Measurements from ENCODE around the gene HAO2. TPM values are rescaled to one million over a fixed set of nuclear protein-coding genes. Genes with fewer than 3 reads are reported as not detected.

Gene HAO2
- total RNA-seq, 1 donor from 2014 or later, result not detected

DNA sequence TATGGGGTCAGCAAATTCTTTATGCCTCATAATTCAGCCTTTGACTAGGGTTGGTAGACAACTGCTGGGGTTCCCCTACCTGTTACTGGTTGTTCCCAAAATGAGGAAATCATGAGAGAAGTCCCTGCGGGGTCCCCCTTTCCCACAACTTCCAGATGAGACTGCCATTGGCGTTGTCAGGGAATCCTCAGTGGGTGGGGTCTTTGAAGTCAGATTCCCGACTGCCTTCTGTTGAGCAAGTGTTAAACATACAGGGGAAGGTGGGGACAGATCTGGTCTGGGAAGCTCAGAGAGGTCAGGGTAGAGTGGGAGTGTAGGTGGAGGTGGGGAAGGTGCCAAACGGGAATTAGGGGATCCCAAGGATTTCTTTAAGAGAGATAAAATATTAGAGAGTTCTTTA lies 61.1 kb downstream of the HAO2 start:
- TF ChIP-seq, protein P1, sequence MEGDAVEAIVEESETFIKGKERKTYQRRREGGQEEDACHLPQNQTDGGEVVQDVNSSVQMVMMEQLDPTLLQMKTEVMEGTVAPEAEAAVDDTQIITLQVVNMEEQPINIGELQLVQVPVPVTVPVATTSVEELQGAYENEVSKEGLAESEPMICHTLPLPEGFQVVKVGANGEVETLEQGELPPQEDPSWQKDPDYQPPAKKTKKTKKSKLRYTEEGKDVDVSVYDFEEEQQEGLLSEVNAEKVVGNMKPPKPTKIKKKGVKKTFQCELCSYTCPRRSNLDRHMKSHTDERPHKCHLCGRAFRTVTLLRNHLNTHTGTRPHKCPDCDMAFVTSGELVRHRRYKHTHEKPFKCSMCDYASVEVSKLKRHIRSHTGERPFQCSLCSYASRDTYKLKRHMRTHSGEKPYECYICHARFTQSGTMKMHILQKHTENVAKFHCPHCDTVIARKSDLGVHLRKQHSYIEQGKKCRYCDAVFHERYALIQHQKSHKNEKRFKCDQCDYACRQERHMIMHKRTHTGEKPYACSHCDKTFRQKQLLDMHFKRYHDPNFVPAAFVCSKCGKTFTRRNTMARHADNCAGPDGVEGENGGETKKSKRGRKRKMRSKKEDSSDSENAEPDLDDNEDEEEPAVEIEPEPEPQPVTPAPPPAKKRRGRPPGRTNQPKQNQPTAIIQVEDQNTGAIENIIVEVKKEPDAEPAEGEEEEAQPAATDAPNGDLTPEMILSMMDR (conservative IDR thresholded peaks at IDR 0.05), result no peak
- Mint-ChIP-seq H3K9me3 (no peaks in the 10 kb centered on the region), H3K27ac (ENCODE audit: unreplicated experiment) (no peak overlapping the region), H3K4me1 (peaks cover 9% of the 10 kb centered on the region), H3K36me3 (ENCODE audit: low read depth) (no peaks in the 10 kb centered on the region), H3K27me3 (ENCODE audit: low read depth) (peaks cover 2% of the 10 kb centered on the region), H3K4me3 (no peak overlapping the region)
- DNase-seq (ENCODE audit: low read depth, low spot score), result no peak

- Mint-ChIP-seq H3K36me3 (ENCODE audit: low read depth) (no peaks in the 10 kb centered on the region), H3K9me3 (no peaks in the 10 kb centered on the region), H3K4me1 (peaks cover 9% of the 10 kb centered on the region), H3K4me3 (no peak overlapping the region), H3K27ac (ENCODE audit: unreplicated experiment) (no peak overlapping the region), H3K27me3 (ENCODE audit: low read depth) (peaks cover 2% of the 10 kb centered on the region)
- TF ChIP-seq, protein P1 (conservative IDR thresholded peaks at IDR 0.05), result no peak
- DNase-seq (ENCODE audit: low read depth, low spot score), result no peak
Measured at GRCh38 chr1:119430486-119430885, 61.9 kb downstream of the HAO2 start.

DNA sequence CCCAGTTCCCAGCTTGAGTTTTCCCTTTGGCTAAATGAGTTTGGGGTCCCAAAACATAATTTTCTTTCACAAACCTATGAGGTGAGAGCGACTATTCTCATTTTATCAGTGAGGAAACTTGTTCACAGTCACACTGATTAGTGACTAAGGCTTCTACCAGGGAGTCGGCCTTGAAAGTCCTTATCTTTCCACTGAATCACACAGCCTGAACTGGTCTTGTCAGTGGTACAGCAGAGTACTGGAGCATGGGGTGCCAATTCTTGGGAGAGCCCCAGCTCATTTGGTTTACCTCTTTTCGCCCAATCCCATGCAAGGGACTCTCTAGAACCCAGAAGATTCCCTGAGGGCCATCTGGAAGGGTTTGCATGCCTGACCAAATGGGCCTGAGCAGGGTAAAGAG lies 63.3 kb downstream of the HAO2 start:
- DNase-seq (ENCODE audit: low read depth, low spot score), result no peak
- H3K9me3 Mint-ChIP-seq, result no peaks in the 10 kb centered on the region
- no peaks in the 10 kb centered on the region for H3K36me3 Mint-ChIP-seq (ENCODE audit: low read depth)
- H3K4me3 Mint-ChIP-seq, result no peak overlapping the region
- TF ChIP-seq, protein P1 (conservative IDR thresholded peaks at IDR 0.05), result no peak
- peaks cover 9% of the 10 kb centered on the region for H3K4me1 Mint-ChIP-seq
- peaks cover 2% of the 10 kb centered on the region for H3K27me3 Mint-ChIP-seq (ENCODE audit: low read depth)
- H3K27ac Mint-ChIP-seq (ENCODE audit: unreplicated experiment), result no peak overlapping the region

DNA sequence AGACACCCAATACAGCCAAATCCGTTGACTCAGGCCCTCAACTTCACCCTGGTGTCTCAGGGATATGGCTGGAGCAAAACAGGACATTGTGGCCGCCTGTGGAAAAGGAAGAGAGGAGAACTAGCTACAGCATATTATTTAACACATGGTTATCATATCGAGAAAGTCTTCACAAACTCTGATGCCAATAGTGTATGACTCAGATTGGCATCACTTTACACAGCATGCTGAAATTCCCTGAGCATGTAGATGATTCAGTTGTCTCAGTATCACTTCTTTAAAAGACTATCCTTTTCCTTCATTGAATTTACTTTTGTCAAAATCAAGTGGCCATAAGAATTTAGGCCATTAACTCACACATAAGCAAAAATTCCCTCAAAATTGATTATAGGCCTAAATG lies 66.5 kb downstream of the HAO2 start:
- H3K36me3 Mint-ChIP-seq (ENCODE audit: low read depth), result no peaks in the 10 kb centered on the region
- no peak for DNase-seq (ENCODE audit: low read depth, low spot score)
- peaks cover 2% of the 10 kb centered on the region for H3K27me3 Mint-ChIP-seq (ENCODE audit: low read depth)
- H3K4me1 Mint-ChIP-seq, result peaks cover 4% of the 10 kb centered on the region
- no peak overlapping the region for H3K27ac Mint-ChIP-seq (ENCODE audit: unreplicated experiment)
- no peak overlapping the region for H3K4me3 Mint-ChIP-seq
- TF ChIP-seq, protein P1 (conservative IDR thresholded peaks at IDR 0.05), result no peak
- H3K9me3 Mint-ChIP-seq, result no peaks in the 10 kb centered on the region

DNA sequence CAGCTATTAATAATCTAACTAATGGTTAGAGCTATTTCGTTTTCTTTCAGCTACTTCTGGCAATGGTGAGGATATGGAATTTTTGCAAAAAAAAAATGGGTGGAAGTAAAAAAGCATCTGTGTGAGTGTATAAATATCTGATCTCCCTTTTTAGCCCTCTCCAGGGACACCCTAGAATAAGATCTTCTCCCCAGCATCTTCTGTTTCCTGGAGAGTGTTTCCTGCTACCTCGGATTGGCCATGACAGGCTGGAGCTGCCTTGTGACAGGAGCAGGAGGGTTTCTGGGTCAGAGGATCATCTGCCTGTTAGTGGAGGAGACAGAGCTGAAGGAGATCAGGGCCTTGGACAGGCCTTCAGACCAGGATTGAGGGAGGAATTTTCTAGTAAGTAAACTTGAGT lies 70.2 kb downstream of the HAO2 start:
- H3K4me1 Mint-ChIP-seq, result peaks cover 10% of the 10 kb centered on the region
- TF ChIP-seq, protein P1 (conservative IDR thresholded peaks at IDR 0.05), result no peak
- no peak overlapping the region for H3K4me3 Mint-ChIP-seq
- H3K27ac Mint-ChIP-seq (ENCODE audit: unreplicated experiment), result no peak overlapping the region
- H3K27me3 Mint-ChIP-seq (ENCODE audit: low read depth), result no peaks in the 10 kb centered on the region
- DNase-seq (ENCODE audit: low read depth, low spot score), result no peak
- no peaks in the 10 kb centered on the region for H3K36me3 Mint-ChIP-seq (ENCODE audit: low read depth)
- no peaks in the 10 kb centered on the region for H3K9me3 Mint-ChIP-seq
